ENCODE results near the gene ZNF787.
"Not testable (repeated sequence)": the region's sequence is repeated elsewhere in the genome, so short reads cannot be mapped to it uniquely, and the experiment has no call there.

ZNF787 gene

GRCh38 chr19:56149656-56150038 is 28.6 kb upstream of the ZNF787 start:
- H3K27me3 Mint-ChIP-seq, result no peaks in the 10 kb centered on the region
- H3K9me3 Mint-ChIP-seq (ENCODE audit: low read depth), result no peaks in the 10 kb centered on the region
- peaks cover 9% of the 10 kb centered on the region for H3K36me3 Mint-ChIP-seq
- H3K27ac Mint-ChIP-seq, result no peak overlapping the region
- peaks cover 18% of the 10 kb centered on the region for H3K4me1 Mint-ChIP-seq (ENCODE audit: low read depth)
- H3K4me3 Mint-ChIP-seq, result no peak overlapping the region

- H3K4me1 Mint-ChIP-seq (ENCODE audit: low read depth), result peaks cover 23% of the 10 kb centered on the region
- not testable (repeated sequence) for H3K27me3 Mint-ChIP-seq; H3K4me3 Mint-ChIP-seq; H3K36me3 Mint-ChIP-seq; H3K9me3 Mint-ChIP-seq (ENCODE audit: low read depth); H3K27ac Mint-ChIP-seq
Observed at GRCh38 chr19:56148955-56149655, 28.0 kb upstream of the ZNF787 start.

- H3K27me3 Mint-ChIP-seq, result no peaks in the 10 kb centered on the region
- H3K27ac Mint-ChIP-seq, result no peak overlapping the region
- H3K9me3 Mint-ChIP-seq (ENCODE audit: low read depth), result no peaks in the 10 kb centered on the region
- peaks cover 21% of the 10 kb centered on the region for H3K4me1 Mint-ChIP-seq (ENCODE audit: low read depth)
- H3K4me3 Mint-ChIP-seq, result no peak overlapping the region
- H3K36me3 Mint-ChIP-seq, result peaks cover 9% of the 10 kb centered on the region
Observed at GRCh38 chr19:56148096-56148495, 27.0 kb upstream of the ZNF787 start.

DNA sequence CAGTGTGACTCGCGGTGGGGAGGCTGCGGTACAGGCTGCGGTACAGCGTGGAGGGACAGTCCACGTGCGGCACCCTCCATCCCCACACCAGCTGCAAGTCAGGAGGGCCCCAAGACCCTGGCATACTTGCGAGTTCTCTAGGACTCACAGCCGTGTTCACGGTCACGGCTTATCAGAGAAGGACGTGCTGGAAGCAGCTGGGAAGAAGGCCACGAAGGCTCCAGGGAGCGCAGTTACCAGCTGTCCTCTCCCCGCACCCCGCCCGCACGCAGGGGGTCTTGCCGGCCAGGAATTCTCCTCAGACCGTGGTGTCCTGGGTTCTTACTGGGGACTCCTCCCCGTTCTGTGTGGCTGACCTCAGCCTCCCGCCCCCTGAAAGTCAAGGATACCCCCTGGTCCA is 26.2 kb upstream of the ZNF787 start:
- H3K4me1 Mint-ChIP-seq (ENCODE audit: low read depth), result peaks cover 17% of the 10 kb centered on the region
- H3K9me3 Mint-ChIP-seq (ENCODE audit: low read depth), result no peaks in the 10 kb centered on the region
- peaks cover 9% of the 10 kb centered on the region for H3K36me3 Mint-ChIP-seq
- H3K27me3 Mint-ChIP-seq, result no peaks in the 10 kb centered on the region
- H3K27ac Mint-ChIP-seq, result no peak overlapping the region
- H3K4me3 Mint-ChIP-seq, result no peak overlapping the region

GRCh38 chr19:56146904-56147303 is 25.8 kb upstream of the ZNF787 start:
- Mint-ChIP-seq H3K36me3 (peaks cover 9% of the 10 kb centered on the region), H3K27me3 (no peaks in the 10 kb centered on the region), H3K4me3 (no peak overlapping the region), H3K27ac (no peak overlapping the region), H3K9me3 (ENCODE audit: low read depth) (no peaks in the 10 kb centered on the region), H3K4me1 (ENCODE audit: low read depth) (peaks cover 20% of the 10 kb centered on the region)

DNA sequence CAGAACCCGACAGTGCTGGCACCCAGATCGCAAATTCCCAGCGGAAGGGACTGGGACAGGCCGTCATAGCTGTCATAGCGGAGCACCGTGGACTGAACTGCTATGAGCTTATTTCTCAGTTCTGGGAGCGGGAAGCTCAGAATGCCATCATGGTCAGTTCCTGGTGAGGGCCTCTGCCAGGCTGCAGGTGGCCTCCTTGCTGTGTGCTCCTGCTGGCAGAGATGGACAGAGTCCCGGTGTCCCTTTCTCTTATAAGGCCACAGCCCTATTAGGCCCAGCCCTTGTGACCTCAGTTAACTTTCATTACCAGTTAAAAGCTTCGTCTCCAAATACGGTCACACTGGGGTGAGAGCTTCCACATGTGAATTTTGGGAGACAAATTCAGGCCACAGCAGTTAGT is 24.6 kb upstream of the ZNF787 start:
- Mint-ChIP-seq H3K27me3 (no peaks in the 10 kb centered on the region), H3K36me3 (peaks cover 9% of the 10 kb centered on the region), H3K4me1 (ENCODE audit: low read depth) (peaks cover 25% of the 10 kb centered on the region), H3K9me3 (ENCODE audit: low read depth) (no peaks in the 10 kb centered on the region), H3K4me3 (no peak overlapping the region), H3K27ac (no peak overlapping the region)

- Mint-ChIP-seq H3K9me3 (ENCODE audit: low read depth) (no peaks in the 10 kb centered on the region), H3K4me3 (no peak overlapping the region), H3K27ac (no peak overlapping the region), H3K27me3 (no peaks in the 10 kb centered on the region), H3K36me3 (peaks cover 6% of the 10 kb centered on the region), H3K4me1 (ENCODE audit: low read depth) (peaks cover 33% of the 10 kb centered on the region)
Observed at GRCh38 chr19:56144831-56145230, 23.7 kb upstream of the ZNF787 start.

DNA sequence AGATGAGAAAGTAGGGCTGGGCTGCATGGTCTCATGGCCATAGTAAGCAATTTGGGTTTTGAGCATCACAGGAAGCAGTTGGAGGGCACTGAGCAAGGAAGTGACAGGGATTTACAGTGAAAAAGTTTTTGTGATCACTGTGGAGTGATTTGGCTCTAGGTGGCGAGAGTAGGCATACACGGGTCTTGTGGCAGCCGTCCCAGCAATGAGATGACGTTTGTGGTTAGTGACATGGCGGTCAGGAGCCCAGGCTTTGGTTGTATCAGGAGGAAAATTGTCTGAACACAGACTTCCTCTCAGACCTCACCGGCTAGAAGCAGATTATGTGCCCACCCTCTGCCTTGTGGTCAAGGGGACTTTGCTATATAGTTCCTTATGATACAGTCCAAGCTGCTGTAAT is 23.3 kb upstream of the ZNF787 start:
- Mint-ChIP-seq H3K36me3 (peaks cover 3% of the 10 kb centered on the region), H3K4me1 (ENCODE audit: low read depth) (peaks cover 34% of the 10 kb centered on the region), H3K9me3 (ENCODE audit: low read depth) (no peaks in the 10 kb centered on the region), H3K27me3 (no peaks in the 10 kb centered on the region), H3K4me3 (no peak overlapping the region), H3K27ac (no peak overlapping the region)

- Mint-ChIP-seq H3K36me3 (peaks cover 1% of the 10 kb centered on the region), H3K4me1 (ENCODE audit: low read depth) (peaks cover 34% of the 10 kb centered on the region), H3K9me3 (ENCODE audit: low read depth) (no peaks in the 10 kb centered on the region), H3K27me3 (no peaks in the 10 kb centered on the region), H3K27ac (no peak overlapping the region), H3K4me3 (peak overlapping the region; percentile 88)
Observed at GRCh38 chr19:56142897-56143434, 21.9 kb upstream of the ZNF787 start.

GRCh38 chr19:56142087-56142787 is 21.1 kb upstream of the ZNF787 start:
- Mint-ChIP-seq H3K4me1 (ENCODE audit: low read depth) (peaks cover 34% of the 10 kb centered on the region), H3K9me3 (ENCODE audit: low read depth) (no peaks in the 10 kb centered on the region), H3K27me3 (no peaks in the 10 kb centered on the region), H3K4me3 (peak overlapping the region; percentile 88), H3K27ac (peak overlapping the region; percentile 80), H3K36me3 (no peaks in the 10 kb centered on the region)

- H3K9me3 Mint-ChIP-seq (ENCODE audit: low read depth), result no peaks in the 10 kb centered on the region
- H3K27ac Mint-ChIP-seq, result peak overlapping the region; percentile 80
- H3K36me3 Mint-ChIP-seq, result no peaks in the 10 kb centered on the region
- peaks cover 34% of the 10 kb centered on the region for H3K4me1 Mint-ChIP-seq (ENCODE audit: low read depth)
- H3K4me3 Mint-ChIP-seq, result peak overlapping the region; percentile 89
- no peaks in the 10 kb centered on the region for H3K27me3 Mint-ChIP-seq
Observed at GRCh38 chr19:56141417-56141993, 20.4 kb upstream of the ZNF787 start.

- no peaks in the 10 kb centered on the region for H3K27me3 Mint-ChIP-seq
- no peaks in the 10 kb centered on the region for H3K9me3 Mint-ChIP-seq (ENCODE audit: low read depth)
- peak within 1 kb of the TSS; percentile 90 for H3K27ac Mint-ChIP-seq
- peak within 1 kb of the TSS; percentile 89 for H3K4me3 Mint-ChIP-seq
- H3K4me1 Mint-ChIP-seq (ENCODE audit: low read depth), result peaks cover 34% of the 10 kb centered on the region
- H3K36me3 Mint-ChIP-seq, result no peaks in the 10 kb centered on the region
Observed at GRCh38 chr19:56140583-56141416, 19.7 kb upstream of the ZNF787 start, which contains the start of gene ZNF444. ZNF444 (plus strand) TSS chr19:56141287; CDS start chr19:56146912, 5,625 bp downstream.

DNA sequence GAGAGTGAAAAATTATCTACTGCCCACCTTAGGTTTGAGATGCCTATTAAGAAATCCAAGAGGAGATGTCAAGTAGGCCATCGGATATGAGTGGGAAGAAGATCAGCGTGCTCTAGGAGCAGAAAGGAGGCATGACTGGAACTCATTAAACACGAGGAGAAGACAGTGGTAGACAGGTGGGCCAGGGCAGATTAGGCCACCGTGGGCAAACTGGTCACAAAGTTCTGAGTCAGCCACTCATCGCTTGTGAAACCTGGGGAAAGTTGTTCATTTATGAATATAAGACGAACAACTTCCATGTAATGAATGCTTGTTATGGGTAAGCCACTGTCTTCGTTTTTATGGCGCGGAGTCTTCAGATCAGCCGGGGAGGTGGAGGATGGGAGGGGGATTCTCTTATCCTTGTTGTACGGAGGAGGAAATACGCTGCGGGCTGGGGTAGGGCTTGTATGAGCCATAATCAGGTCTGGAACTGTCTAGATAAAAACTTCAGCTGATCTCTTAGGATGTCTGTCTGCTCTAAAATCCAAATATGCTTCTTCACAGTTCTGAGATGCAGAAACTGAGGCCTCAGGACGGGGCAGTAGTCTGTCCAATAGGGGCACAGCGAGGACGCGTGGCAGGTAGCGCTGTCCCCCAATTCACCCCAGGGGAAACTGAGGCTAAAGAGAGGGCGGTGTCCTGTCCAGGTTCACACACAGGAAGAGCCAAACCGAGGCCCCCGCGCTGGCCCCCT is 18.9 kb upstream of the ZNF787 start:
- Mint-ChIP-seq H3K36me3 (no peaks in the 10 kb centered on the region), H3K4me1 (ENCODE audit: low read depth) (peaks cover 34% of the 10 kb centered on the region), H3K4me3 (peak overlapping the region; percentile 89), H3K27ac (peak overlapping the region; percentile 90), H3K9me3 (ENCODE audit: low read depth) (no peaks in the 10 kb centered on the region), H3K27me3 (no peaks in the 10 kb centered on the region)

- H3K4me1 Mint-ChIP-seq (ENCODE audit: low read depth), result peaks cover 22% of the 10 kb centered on the region
- no peaks in the 10 kb centered on the region for H3K27me3 Mint-ChIP-seq
- H3K4me3 Mint-ChIP-seq, result no peak overlapping the region
- H3K9me3 Mint-ChIP-seq (ENCODE audit: low read depth), result no peaks in the 10 kb centered on the region
- no peaks in the 10 kb centered on the region for H3K36me3 Mint-ChIP-seq
- H3K27ac Mint-ChIP-seq, result no peak overlapping the region
Observed at GRCh38 chr19:56138069-56138468, 17.0 kb upstream of the ZNF787 start.

Measured in activated naive CD8-positive, alpha-beta T cell (primary cell).